GM18520 (cell line): ENCODE measurements around the gene CRACDL.

Experiments used
- ATAC-seq: cut with Tn5 transposase; IDR thresholded peaks from one replicate; pipeline ENCODE4 v1.9.1; 2021; ENCODE audit not compliant: unreplicated experiment

The CRACDL gene

DNA sequence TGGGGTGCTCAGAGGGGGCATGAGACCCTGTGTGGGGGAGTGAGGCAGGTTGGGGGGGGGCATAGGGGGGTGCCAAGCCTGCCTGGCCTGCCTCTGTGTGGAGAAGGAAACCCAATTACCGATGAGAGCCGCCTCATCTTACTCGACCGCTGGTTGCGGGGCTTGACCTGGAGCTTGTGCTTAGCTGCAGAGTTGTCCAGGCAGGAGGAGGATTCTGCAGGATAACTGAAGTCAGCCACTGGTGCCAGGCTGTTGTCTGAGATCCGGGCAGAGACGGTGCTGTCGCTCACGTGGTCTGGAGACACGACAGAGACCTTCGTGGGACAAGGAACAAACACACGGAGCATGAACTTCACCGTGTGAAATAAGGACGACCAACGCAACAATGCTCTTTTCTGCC is 109.2 kb downstream of the CRACDL start:
- no peak for ATAC-seq

GRCh38 chr2:98825858-98826257 is 110.2 kb downstream of the CRACDL start:
- ATAC-seq, result no peak

DNA sequence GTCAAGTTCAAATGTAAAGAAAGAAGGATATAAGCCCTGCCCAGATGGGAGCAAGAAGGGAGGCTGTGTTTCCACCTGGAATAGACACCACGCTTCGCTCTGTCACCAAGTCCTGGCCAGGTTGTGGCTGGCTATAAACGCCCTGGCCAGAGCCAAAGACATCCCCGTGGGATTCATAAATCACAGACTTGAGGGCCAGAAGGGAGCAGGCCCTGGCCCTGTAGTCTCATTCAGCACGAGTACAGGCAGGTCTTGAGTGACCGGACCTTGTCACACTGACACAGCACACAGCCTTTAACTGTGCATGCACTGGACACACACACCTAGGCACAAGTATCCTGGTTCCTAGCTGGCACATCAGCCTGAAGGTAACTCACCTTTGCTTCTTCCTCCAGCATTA is 110.6 kb downstream of the CRACDL start:
- ATAC-seq, result no peak

DNA sequence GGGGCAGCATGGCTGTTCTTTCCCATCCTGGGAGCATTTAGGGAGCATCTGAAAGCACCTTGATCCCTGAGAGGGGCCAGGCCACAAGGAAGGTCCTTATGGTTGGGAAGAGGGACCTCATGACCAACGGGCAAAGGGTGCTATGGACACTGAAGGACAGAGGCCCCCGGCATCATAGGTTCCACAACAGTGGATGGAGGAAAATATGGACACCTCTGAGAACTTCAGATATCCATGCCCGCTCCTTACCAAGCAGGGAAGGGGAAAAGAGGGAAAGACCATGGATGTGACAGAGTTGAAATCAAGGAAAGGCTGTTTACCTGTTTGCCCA is 111.0 kb downstream of the CRACDL start:
- ATAC-seq, result no peak

- no peak for ATAC-seq
Measured at GRCh38 chr2:98824256-98825019, 111.6 kb downstream of the CRACDL start.

- no peak for ATAC-seq
Measured at GRCh38 chr2:98823196-98824170, 112.5 kb downstream of the CRACDL start.

DNA sequence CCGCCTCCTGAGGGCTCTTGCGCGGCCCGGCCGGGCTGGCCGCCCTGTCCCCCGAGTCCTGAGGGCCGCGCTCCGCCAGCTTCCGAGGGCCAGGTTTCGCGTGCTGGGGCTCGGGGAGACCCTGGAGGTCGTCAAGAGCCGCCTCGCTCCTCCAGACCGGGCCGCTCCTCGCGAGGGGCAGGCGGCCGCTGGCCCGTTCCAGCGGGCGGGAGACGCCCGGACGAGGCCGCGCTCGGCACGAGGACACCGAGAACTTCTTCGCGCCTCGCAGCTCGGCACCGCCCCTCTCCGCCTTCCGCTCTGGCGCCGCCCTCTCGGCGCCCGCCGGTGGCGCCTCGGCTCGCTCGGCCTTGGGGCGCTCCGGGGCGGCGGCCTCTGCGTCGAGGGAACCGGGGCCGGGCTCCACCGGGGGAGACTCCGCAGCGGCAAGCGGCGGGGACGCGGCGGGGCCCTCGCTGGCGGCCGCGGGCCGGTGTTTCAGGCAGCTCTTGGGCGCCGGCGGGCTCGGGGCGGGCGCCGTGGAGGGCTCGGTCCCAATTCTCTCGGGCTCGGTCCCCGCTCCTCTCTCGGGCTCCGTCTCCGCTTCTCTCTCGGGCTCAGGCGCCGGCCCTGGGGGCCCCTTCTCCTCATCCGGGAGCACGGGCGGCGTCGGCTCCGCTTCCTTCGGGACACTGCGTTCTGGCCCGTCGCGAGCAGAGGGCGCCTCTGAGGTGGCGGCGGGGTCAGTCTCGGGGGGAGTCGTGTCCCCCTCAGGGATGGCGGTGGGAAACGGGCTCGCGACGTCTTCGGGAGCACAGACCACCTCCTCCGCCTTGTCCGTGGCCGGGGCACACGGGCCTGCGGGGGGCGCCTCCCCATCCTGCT is 113.5 kb downstream of the CRACDL start:
- ATAC-seq, result no peak

GRCh38 chr2:98821629-98822135 is 114.3 kb downstream of the CRACDL start:
- ATAC-seq, result no peak

- no peak for ATAC-seq
Measured at GRCh38 chr2:98819231-98819766, 116.7 kb downstream of the CRACDL start.

GRCh38 chr2:98818164-98818563 is 117.9 kb downstream of the CRACDL start:
- no peak for ATAC-seq

- ATAC-seq, result no peak
Measured at GRCh38 chr2:98816281-98816680, 119.7 kb downstream of the CRACDL start.

- no peak for ATAC-seq
Measured at GRCh38 chr2:98815795-98816194, 120.2 kb downstream of the CRACDL start.

DNA sequence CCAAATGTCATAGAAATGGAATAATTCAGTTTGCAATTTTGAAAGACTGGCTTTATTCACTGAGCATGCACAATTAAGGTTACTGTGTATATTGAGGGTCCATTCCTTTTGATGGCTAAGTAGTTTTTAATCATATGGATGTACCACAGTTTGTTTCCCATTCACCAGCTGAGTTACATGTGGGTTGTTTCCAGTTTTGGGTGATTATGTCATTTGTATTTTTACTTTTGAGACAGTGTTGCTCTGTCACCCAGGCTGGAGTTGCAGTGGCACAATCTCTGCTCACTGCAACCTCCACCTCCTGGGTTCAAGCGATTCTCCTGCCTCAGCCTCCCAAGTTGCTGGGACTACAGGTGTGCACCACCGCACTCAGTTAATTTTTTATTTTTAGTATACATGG is 124.3 kb downstream of the CRACDL start:
- no peak for ATAC-seq

GRCh38 chr2:98810588-98810928 is 125.5 kb downstream of the CRACDL start:
- ATAC-seq, result no peak

DNA sequence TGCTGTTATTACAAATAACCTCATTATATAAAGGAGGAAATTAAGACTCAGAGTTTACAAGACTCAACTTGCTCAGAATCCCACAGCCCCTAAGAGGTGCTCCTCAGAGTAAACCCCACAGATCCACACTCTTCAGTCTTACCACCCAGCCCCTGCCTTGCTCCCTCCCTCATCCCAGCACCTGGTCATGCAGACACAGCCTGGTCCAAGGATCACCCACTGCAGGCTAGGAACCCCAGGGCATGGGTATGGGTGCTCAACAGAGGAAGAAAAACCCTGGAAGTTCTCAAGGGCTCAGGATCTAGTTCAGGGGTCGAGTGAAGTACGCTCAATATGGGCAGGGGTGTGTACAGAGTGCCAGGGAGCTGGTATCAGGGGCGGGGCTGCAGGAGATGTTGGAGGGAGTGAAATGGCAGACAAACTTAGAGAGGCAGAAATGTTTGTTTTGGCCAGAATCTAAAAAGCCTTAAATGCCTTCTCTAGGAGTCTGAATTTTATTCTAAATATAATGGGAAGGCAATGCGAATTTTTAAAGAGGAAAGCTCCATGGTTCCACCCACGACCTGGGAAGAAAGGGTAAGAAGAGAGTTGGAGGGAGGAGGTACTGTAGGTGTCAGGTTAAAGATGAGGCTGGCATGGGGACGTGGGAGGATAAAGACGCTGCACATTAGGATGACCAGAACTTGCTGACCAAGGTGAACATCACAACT is 126.0 kb downstream of the CRACDL start:
- no peak for ATAC-seq

DNA sequence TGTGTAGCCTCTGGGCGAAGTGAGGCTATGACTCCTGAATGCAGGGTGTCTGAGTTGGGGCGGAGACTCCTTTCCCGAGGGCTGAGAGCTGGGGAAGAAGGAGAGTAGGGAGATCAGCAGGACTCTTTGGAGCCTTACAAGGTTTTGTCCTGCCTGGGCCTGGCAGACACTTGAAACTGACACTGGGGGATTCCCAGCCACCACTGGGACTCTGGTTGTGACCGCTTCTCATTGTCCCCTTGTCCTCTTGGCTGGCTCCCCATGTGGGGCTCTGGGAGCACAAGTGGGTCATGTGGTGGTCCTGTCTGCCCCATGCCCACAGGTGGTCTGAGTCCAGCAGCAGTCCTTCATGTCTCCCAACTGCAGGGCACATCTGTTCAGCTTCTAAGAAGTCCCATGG is 126.9 kb downstream of the CRACDL start:
- no peak for ATAC-seq

- ATAC-seq, result no peak
Measured at GRCh38 chr2:98808546-98808945, 127.5 kb downstream of the CRACDL start.

DNA sequence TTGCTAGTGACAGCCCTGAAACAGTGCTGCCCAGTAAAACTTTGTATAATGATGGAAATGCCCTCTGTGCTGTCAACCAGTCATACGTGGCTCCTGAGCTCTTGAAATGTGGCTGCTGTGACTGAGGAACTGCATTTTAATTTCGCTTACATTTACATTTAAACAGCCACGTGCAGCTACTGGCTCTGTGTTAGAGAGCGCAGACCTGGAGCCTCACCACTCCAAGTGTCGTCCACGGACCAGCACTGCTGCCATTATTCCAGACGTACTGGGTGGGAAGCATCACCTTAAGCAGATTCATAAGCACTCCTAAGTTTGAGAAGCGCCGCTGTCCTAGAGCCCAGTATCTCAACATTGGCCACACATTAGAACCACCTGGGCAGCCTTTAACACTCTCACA is 128.1 kb downstream of the CRACDL start:
- no peak for ATAC-seq

DNA sequence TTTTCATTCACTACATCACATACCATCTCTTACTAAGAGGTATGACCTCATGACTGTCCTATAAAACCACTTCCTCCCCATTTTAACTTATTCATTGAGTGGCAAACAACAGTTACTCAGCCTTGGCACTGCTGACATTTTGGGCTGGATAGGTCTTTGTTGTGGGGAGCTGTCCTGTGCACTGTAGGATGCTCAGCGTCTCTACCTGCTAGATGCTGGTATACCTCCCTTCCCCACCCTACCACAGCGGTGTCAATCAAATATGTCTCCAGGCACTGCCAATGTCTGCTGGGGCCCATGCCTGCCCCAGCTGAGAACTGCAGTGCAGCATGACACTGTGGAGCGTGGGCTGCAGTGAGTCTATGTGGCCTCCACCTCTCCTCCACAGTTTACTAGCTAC is 128.8 kb downstream of the CRACDL start:
- no peak for ATAC-seq

GRCh38 chr2:98806236-98806697 is 129.8 kb downstream of the CRACDL start:
- no peak for ATAC-seq
